Measurements from ENCODE around the gene KCNE3. TPM values are rescaled to one million over a fixed set of nuclear protein-coding genes. Genes with fewer than 3 reads are reported as not detected.

KCNE3 gene
- total RNA-seq, 1 donor from 2014 or later = 0.59 TPM

GRCh38 chr11:74412733-74413359 is 54.5 kb downstream of the KCNE3 start:
- no peaks in the 10 kb centered on the region for H3K79me2 ChIP-seq (ENCODE audit: insufficient read depth, low read length)
- DNase-seq (ENCODE audit: low read depth) (no peak), FAIRE-seq (no peak)
- H3K27ac ChIP-seq (ENCODE audit: low read depth, low read length) = no peak overlapping the region
- H3K4me2 ChIP-seq (ENCODE audit: low read length) = no peak overlapping the region
- H4K20me1 ChIP-seq (ENCODE audit: insufficient read depth, low read length) = no peaks in the 10 kb centered on the region
- H3K4me1 ChIP-seq (ENCODE audit: insufficient read depth, low read length) = peaks cover 12% of the 10 kb centered on the region
- Mint-ChIP-seq H3K4me1 (ENCODE audit: low read depth, unreplicated experiment) (peaks cover 21% of the 10 kb centered on the region), H3K27me3 (ENCODE audit: low read depth, unreplicated experiment) (no peaks in the 10 kb centered on the region), H3K9me3 (ENCODE audit: unreplicated experiment) (no peaks in the 10 kb centered on the region), H3K4me3 (ENCODE audit: unreplicated experiment) (no peak overlapping the region), H3K27ac (ENCODE audit: unreplicated experiment) (no peak overlapping the region), H3K36me3 (ENCODE audit: low read depth, unreplicated experiment) (no peaks in the 10 kb centered on the region)
- H2AFZ ChIP-seq (ENCODE audit: low read depth, low read length) = peak overlapping the region; percentile 21
- no peaks in the 10 kb centered on the region for H3K27me3 ChIP-seq (ENCODE audit: insufficient read depth, low read length)
- no peaks in the 10 kb centered on the region for H3K9me3 ChIP-seq (ENCODE audit: insufficient read depth, low read depth, low read length)
- H3K4me3 ChIP-seq (ENCODE audit: insufficient read depth, low read depth, low read length) = no peak overlapping the region
- TF ChIP-seq EZH2 (IDR thresholded peaks at IDR 0.05; ENCODE audit: insufficient read depth, low read length) = no peak
- no peak for TF ChIP-seq CTCF (IDR thresholded peaks at IDR 0.05; ENCODE audit: insufficient read depth, low read depth, low read length)
- H3K9ac ChIP-seq (ENCODE audit: low read length) = no peak overlapping the region
- H3K36me3 ChIP-seq (ENCODE audit: insufficient read depth, low read length) = no peaks in the 10 kb centered on the region

GRCh38 chr11:74412321-74412720 is 55.0 kb downstream of the KCNE3 start:
- Histone ChIP-seq H3K4me2 (ENCODE audit: low read length) (no peak overlapping the region), H2AFZ (ENCODE audit: low read depth, low read length) (no peak overlapping the region), H3K27ac (ENCODE audit: low read depth, low read length) (no peak overlapping the region), H4K20me1 (ENCODE audit: insufficient read depth, low read length) (no peaks in the 10 kb centered on the region), H3K4me3 (ENCODE audit: insufficient read depth, low read depth, low read length) (no peak overlapping the region), H3K4me1 (ENCODE audit: insufficient read depth, low read length) (peaks cover 7% of the 10 kb centered on the region), H3K36me3 (ENCODE audit: insufficient read depth, low read length) (no peaks in the 10 kb centered on the region), H3K9ac (ENCODE audit: low read length) (no peak overlapping the region), H3K9me3 (ENCODE audit: insufficient read depth, low read depth, low read length) (no peaks in the 10 kb centered on the region), H3K27me3 (ENCODE audit: insufficient read depth, low read length) (no peaks in the 10 kb centered on the region), H3K79me2 (ENCODE audit: insufficient read depth, low read length) (no peaks in the 10 kb centered on the region)
- no peak overlapping the region for H3K4me3 Mint-ChIP-seq (ENCODE audit: unreplicated experiment)
- FAIRE-seq = no peak
- no peak for DNase-seq (ENCODE audit: low read depth)
- H3K9me3 Mint-ChIP-seq (ENCODE audit: unreplicated experiment) = no peaks in the 10 kb centered on the region
- H3K27me3 Mint-ChIP-seq (ENCODE audit: low read depth, unreplicated experiment) = no peaks in the 10 kb centered on the region
- no peak for TF ChIP-seq CTCF (IDR thresholded peaks at IDR 0.05; ENCODE audit: insufficient read depth, low read depth, low read length)
- TF ChIP-seq EZH2 (IDR thresholded peaks at IDR 0.05; ENCODE audit: insufficient read depth, low read length) = no peak
- peaks cover 16% of the 10 kb centered on the region for H3K4me1 Mint-ChIP-seq (ENCODE audit: low read depth, unreplicated experiment)
- H3K36me3 Mint-ChIP-seq (ENCODE audit: low read depth, unreplicated experiment) = no peaks in the 10 kb centered on the region
- H3K27ac Mint-ChIP-seq (ENCODE audit: unreplicated experiment) = no peak overlapping the region

DNA sequence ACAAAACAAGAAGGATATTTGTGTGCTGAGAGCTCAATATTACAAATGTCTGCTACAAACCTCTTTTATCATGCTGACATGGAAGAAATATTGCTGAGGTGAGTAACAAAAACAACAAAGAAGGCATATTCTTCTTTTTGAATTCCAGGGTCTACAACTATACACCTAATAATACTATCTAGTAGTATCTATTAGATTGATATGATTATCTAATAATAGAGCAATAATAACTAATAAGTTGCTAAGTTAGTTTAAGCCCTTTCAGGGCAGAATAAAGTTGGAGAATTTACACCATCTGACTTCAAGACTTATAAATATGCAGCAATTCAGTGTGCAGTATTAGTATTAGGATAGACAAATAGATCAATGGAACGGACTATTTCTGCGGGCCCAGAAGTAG is 57.7 kb downstream of the KCNE3 start:
- Histone ChIP-seq H3K4me3 (ENCODE audit: insufficient read depth, low read depth, low read length) (no peak overlapping the region), H3K79me2 (ENCODE audit: insufficient read depth, low read length) (no peaks in the 10 kb centered on the region), H3K9me3 (ENCODE audit: insufficient read depth, low read depth, low read length) (no peaks in the 10 kb centered on the region), H3K4me1 (ENCODE audit: insufficient read depth, low read length) (peaks cover 4% of the 10 kb centered on the region), H3K4me2 (ENCODE audit: low read length) (no peak overlapping the region), H3K9ac (ENCODE audit: low read length) (no peak overlapping the region), H3K27me3 (ENCODE audit: insufficient read depth, low read length) (no peaks in the 10 kb centered on the region), H4K20me1 (ENCODE audit: insufficient read depth, low read length) (no peaks in the 10 kb centered on the region), H3K36me3 (ENCODE audit: insufficient read depth, low read length) (no peaks in the 10 kb centered on the region), H2AFZ (ENCODE audit: low read depth, low read length) (no peak overlapping the region), H3K27ac (ENCODE audit: low read depth, low read length) (no peak overlapping the region)
- Mint-ChIP-seq H3K27me3 (ENCODE audit: low read depth, unreplicated experiment) (no peaks in the 10 kb centered on the region), H3K36me3 (ENCODE audit: low read depth, unreplicated experiment) (no peaks in the 10 kb centered on the region), H3K4me1 (ENCODE audit: low read depth, unreplicated experiment) (peaks cover 8% of the 10 kb centered on the region), H3K27ac (ENCODE audit: unreplicated experiment) (no peak overlapping the region), H3K9me3 (ENCODE audit: unreplicated experiment) (no peaks in the 10 kb centered on the region), H3K4me3 (ENCODE audit: unreplicated experiment) (no peak overlapping the region)
- DNase-seq (ENCODE audit: low read depth) = no peak
- no peak for FAIRE-seq
- TF ChIP-seq CTCF (IDR thresholded peaks at IDR 0.05; ENCODE audit: insufficient read depth, low read depth, low read length) (no peak), EZH2 (IDR thresholded peaks at IDR 0.05; ENCODE audit: insufficient read depth, low read length) (no peak)

Data from astrocyte (in vitro differentiated cells and primary cell).